ENCODE results near the gene NSRP1. TPM values are rescaled to one million over a fixed set of nuclear protein-coding genes. Genes with fewer than 3 reads are reported as not detected.

NSRP1 gene
- total RNA-seq, 2 donors from 2014 or later, result 28.5 to 35.6 TPM

DNA sequence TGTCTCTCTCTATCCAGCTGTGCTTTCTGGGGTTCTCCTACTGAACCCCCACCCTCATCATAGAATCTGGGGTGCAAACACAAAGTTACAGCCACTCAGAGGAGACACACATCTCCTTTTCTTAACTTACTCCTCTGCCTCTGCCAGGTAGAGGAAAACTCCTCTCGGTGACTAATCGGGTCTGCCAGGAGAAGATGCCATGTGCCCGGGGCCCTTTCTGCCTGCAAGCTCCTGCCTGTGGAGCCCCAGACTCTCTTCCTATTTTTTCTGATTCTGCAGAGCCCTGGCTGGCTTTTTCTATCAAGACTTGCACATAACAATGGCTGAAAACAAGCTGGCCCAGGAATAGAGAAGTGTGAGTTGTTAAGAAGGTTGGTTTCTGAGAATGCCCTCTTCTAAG, 108.5 kb downstream of the NSRP1 start:
- Histone ChIP-seq H3K4me3 (ENCODE audit: low read length) (no peak overlapping the region), H3K27ac (ENCODE audit: low read depth, low read length) (no peak overlapping the region), H3K36me3 (ENCODE audit: control insufficient read depth, insufficient read depth, low read length) (no peaks in the 10 kb centered on the region), H3K9me3 (ENCODE audit: control insufficient read depth, low read length) (no peaks in the 10 kb centered on the region), H3K4me1 (ENCODE audit: control insufficient read depth, insufficient read depth, low read length) (peaks cover 4% of the 10 kb centered on the region), H3K9ac (ENCODE audit: extremely low read depth, low read length, poor library complexity, severe bottlenecking) (no peak overlapping the region), H3K27me3 (ENCODE audit: control insufficient read depth, insufficient read depth, low read length, poor library complexity, severe bottlenecking) (peaks cover 4% of the 10 kb centered on the region)
- Mint-ChIP-seq H3K36me3 (ENCODE audit: low read depth) (no peaks in the 10 kb centered on the region), H3K27me3 (ENCODE audit: insufficient read depth) (peaks cover 17% of the 10 kb centered on the region), H3K9me3 (no peaks in the 10 kb centered on the region), H3K4me1 (peaks cover 14% of the 10 kb centered on the region), H3K27ac (no peak overlapping the region), H3K4me3 (no peak overlapping the region)
- WGBS, 2 experiments (ENCODE audit: insufficient coverage in 1 of 2, insufficient read length in 1 of 2), result 86 to 87% methylated on average over 3 of the region's 3 CpGs
- no peak for DNase-seq
- TF ChIP-seq CTCF (conservative IDR thresholded peaks at IDR 0.05), result no peak

- peaks cover 22% of the 10 kb centered on the region for H3K27me3 Mint-ChIP-seq (ENCODE audit: insufficient read depth)
- H3K27ac Mint-ChIP-seq, result no peak overlapping the region
- H3K4me1 ChIP-seq (ENCODE audit: control insufficient read depth, insufficient read depth, low read length), result no peaks in the 10 kb centered on the region
- H3K27ac ChIP-seq (ENCODE audit: low read depth, low read length), result no peak overlapping the region
- no peak overlapping the region for H3K4me3 Mint-ChIP-seq
- H3K36me3 Mint-ChIP-seq (ENCODE audit: low read depth), result no peaks in the 10 kb centered on the region
- no peak overlapping the region for H3K4me3 ChIP-seq (ENCODE audit: low read length)
- peaks cover 13% of the 10 kb centered on the region for H3K27me3 ChIP-seq (ENCODE audit: control insufficient read depth, insufficient read depth, low read length, poor library complexity, severe bottlenecking)
- WGBS, 2 experiments (ENCODE audit: insufficient coverage in 1 of 2, insufficient read length in 1 of 2), result 86 to 94% methylated on average over 13 to 15 of the region's 15 CpGs
- no peak for DNase-seq
- H3K9me3 Mint-ChIP-seq, result no peaks in the 10 kb centered on the region
- no peak overlapping the region for H3K9ac ChIP-seq (ENCODE audit: extremely low read depth, low read length, poor library complexity, severe bottlenecking)
- no peaks in the 10 kb centered on the region for H3K36me3 ChIP-seq (ENCODE audit: control insufficient read depth, insufficient read depth, low read length)
- H3K9me3 ChIP-seq (ENCODE audit: control insufficient read depth, low read length), result no peaks in the 10 kb centered on the region
- H3K4me1 Mint-ChIP-seq, result peaks cover 8% of the 10 kb centered on the region
- no peak for TF ChIP-seq CTCF (conservative IDR thresholded peaks at IDR 0.05)
These were observed 109.4 kb downstream of the NSRP1 start for GRCh38 chr17:30225919-30226553.

DNA sequence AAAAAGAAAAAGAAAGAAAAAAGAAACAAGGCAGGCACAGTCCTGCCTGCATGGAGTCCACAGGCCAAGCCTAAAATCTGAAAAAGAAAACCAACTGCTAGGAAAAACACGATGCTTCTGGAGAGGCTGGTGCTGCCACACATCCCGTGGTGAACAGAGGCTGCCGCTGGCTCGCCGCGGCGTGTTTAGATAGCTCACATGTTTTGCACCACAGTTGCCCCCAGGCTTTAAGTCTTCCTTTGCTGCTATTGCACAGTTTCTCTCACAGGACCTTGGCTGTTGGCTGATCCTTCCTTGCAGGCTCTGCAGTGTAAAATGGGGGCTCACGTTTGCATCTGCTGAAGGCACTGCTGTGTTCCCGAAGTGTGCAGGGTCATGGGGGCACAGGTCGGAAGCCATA, 110.3 kb downstream of the NSRP1 start:
- Histone ChIP-seq H3K36me3 (ENCODE audit: control insufficient read depth, insufficient read depth, low read length) (no peaks in the 10 kb centered on the region), H3K27ac (ENCODE audit: low read depth, low read length) (no peak overlapping the region), H3K4me1 (ENCODE audit: control insufficient read depth, insufficient read depth, low read length) (no peaks in the 10 kb centered on the region), H3K9ac (ENCODE audit: extremely low read depth, low read length, poor library complexity, severe bottlenecking) (no peak overlapping the region), H3K4me3 (ENCODE audit: low read length) (no peak overlapping the region), H3K9me3 (ENCODE audit: control insufficient read depth, low read length) (no peaks in the 10 kb centered on the region), H3K27me3 (ENCODE audit: control insufficient read depth, insufficient read depth, low read length, poor library complexity, severe bottlenecking) (peaks cover 13% of the 10 kb centered on the region)
- TF ChIP-seq CTCF (conservative IDR thresholded peaks at IDR 0.05), result no peak
- DNase-seq, result no peak
- Mint-ChIP-seq H3K36me3 (ENCODE audit: low read depth) (no peaks in the 10 kb centered on the region), H3K27me3 (ENCODE audit: insufficient read depth) (peaks cover 22% of the 10 kb centered on the region), H3K4me3 (no peak overlapping the region), H3K4me1 (peaks cover 7% of the 10 kb centered on the region), H3K9me3 (no peaks in the 10 kb centered on the region), H3K27ac (no peak overlapping the region)
- 91 to 92% methylated on average over 8 to 10 of the region's 10 CpGs for WGBS, 2 experiments (ENCODE audit: insufficient coverage in 1 of 2, insufficient read length in 1 of 2)

Data from endodermal cell (in vitro differentiated cells).